ENCODE measurements around the gene UNC13D.

The UNC13D gene

GRCh38 chr17:75824050-75824552 is 20.1 kb downstream of the UNC13D start:
- FAIRE-seq: no peak
- TF ChIP-seq CTCF (IDR thresholded peaks at IDR 0.05; ENCODE audit: insufficient read depth, missing control alignments): no peak

DNA sequence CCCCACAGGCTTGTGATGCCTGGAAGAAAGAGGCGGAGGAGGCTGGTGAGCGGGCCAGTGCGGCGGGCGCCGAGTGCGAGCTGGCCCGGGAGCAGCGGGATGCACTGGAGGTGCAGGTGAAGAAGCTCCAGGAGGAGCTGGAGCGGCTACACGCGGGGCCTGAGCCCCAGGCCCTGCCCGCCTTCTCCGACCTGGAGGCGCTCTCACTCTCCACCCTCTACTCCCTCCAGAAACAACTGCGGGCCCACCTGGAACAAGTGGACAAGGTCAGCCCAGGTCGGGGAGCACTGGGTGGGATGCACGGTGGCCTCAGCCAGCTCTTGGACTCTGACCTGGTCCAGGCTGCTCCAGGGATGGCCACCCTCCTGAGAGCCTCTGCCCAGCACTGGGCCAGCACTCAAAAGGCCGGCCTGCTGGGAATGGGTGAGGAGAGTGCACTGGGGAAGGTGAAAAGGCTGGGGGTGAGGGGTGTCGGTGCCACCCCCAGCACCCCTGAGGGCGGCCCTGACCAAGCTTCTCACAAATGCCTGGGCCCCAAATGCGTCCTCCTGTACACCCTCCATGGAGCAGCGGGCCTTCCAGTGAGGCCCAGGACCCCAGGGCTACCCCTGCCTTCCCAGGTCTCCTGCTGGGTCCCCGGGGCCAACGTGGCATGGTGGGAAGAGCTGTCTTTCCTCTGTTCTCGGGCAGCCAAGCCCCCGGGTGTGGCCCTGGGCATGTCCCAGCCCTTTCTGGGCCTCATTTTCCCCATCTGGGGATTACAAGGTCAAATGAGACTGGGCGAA is 20.8 kb downstream of the UNC13D start:
- TF ChIP-seq CTCF (IDR thresholded peaks at IDR 0.05; ENCODE audit: insufficient read depth, missing control alignments): no peak
- FAIRE-seq (no peak), DNase-seq (ENCODE audit: insufficient read length, low spot score) (no peak)

More at GRCh38 chr17:75824050-75824552, 20.1 kb downstream of the UNC13D start:
- DNase-seq (ENCODE audit: insufficient read length, low spot score): no peak

- DNase-seq (ENCODE audit: insufficient read length, low spot score) (no peak), FAIRE-seq (no peak)
- TF ChIP-seq CTCF (IDR thresholded peaks at IDR 0.05; ENCODE audit: insufficient read depth, missing control alignments): no peak
Observed at GRCh38 chr17:75822800-75823166, 21.4 kb downstream of the UNC13D start.

DNA sequence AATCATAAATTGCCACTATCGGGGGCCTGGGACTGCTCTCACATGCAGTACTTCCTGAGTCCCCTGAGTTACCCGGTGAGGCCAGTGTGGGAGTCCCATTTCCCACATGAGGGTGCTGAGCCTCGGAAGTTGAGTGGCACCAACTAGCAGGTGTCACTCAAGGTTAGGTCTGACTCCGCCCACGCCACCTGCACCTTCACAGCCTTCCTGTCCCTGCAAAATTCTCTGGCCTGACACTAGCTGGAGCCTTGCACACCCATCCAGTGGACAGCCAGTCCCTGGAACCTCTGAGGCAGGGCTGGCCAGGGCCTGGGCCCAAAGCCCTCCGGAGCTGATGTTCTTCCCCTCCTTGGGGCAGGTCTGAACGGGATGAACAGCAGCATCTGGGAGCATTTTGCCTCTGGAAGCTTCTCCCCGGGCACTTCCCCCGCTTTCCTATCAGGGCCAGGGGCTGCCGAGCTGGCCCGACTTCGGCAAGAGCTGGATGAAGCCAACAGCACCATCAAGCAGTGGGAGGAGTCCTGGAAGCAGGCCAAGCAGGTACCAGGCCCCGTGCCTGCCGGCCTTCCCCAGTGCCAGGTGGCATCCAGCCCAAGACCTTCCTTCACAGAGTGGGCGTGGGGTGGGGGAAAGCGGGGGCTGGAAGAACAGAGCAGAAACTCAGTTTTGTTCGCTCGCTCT is 21.9 kb downstream of the UNC13D start:
- FAIRE-seq: no peak
- TF ChIP-seq CTCF (IDR thresholded peaks at IDR 0.05; ENCODE audit: insufficient read depth, missing control alignments): no peak
- no peak for DNase-seq (ENCODE audit: insufficient read length, low spot score)

DNA sequence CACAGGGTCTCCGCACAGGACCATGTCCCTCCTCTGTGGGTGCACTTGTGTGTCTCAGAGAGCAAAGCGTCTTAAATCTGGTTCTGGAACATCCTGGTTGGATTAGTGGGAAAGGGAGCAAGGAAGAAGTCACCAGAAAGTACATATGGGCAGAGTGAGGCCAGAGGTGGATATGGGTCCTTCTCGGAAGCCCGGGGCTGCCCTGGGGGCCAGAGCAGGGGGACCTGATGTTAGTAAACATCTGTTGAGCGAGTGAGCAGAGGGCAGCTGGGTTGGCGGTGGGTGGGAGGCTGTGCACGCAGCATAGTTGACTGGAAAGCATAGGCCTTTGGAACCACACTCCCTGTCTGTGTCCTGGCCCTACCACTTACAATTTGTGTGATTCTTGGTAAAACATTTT is 22.7 kb downstream of the UNC13D start:
- FAIRE-seq: no peak
- DNase-seq (ENCODE audit: insufficient read length, low spot score): no peak
- TF ChIP-seq CTCF (IDR thresholded peaks at IDR 0.05; ENCODE audit: insufficient read depth, missing control alignments): no peak

DNA sequence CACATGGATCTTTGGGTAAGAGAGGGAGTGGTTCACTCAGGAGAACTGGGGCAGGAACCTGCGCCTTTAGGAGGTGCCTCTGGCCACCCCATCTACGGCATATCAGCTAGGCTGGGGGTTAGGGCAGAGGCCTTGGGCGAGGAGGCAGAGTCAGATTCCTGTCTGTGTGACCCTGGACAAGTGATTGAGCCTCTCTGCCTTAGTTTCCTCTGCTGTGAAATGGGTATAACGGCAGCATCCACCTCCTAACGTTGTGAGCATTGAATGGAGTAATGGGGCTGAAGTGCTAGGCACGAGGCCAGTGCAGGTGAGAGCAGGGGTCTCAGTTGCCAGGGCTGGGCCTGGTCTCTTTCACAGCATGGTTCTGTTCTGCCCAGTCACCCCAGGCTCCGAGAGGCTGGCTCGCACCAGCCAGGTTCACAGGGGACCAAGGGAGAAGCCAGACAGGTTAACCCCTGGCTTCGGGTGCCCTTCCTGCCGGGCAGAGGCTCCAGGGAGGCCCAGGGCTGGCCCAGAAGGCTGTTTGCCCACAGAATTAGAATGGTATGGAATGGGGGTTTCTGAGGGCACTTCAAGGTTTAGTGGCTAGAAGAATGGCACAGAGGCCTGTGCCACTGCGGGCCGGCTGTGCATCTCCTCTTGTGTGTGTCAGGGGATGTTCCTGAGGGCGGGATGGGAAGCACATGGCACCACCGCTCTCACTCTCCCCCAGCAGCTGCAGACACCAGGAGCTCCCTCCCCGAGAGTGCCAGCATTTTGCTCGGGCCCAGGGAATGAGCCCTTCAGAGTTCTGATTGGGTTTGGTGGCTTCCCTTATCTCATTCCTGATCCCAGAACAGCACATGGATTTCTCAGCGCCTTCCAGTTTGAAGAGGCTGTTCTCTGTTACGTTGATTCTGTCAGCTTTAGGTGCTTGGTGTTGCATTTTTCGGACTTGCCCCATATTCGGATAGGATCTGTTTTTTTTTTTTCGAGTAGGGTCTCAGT is 23.8 kb downstream of the UNC13D start:
- no peak for TF ChIP-seq CTCF (IDR thresholded peaks at IDR 0.05; ENCODE audit: insufficient read depth, missing control alignments)
- no peak for FAIRE-seq
- DNase-seq (ENCODE audit: insufficient read length, low spot score): no peak
